ENCODE measurements around the gene GAB2.

GRCh38 chr11:78364128-78364751, 53.4 kb downstream of the GAB2 start:
- no peak for TF ChIP-seq CTCF (IDR thresholded peaks at IDR 0.05; ENCODE audit: poor library complexity)
- TF ChIP-seq EZH2 (IDR thresholded peaks at IDR 0.05; ENCODE audit: borderline replicate concordance): no peak
- no peak for TF ChIP-seq EZH2phosphoT487 (IDR thresholded peaks at IDR 0.05; ENCODE audit: low read depth, severe bottlenecking, unreplicated experiment)

Measured in hepatocyte (in vitro differentiated cells).